Sigmoid colon (tissue), 7 donors: ENCODE data around the gene F8A3. TPM values are rescaled to one million over a fixed set of nuclear protein-coding genes. Genes with fewer than 3 reads are reported as not detected.

Experiments used
- DNase-seq: peaks from one replicate; pipeline ENCODE4 v3.0.0-alpha.2; 2019
- H3K27ac ChIP-seq, 4 donors: fragments of 200-600 bp; sonication (generic); one replicate each; pipeline ENCODE4 v1.5.1; 2016 to 2019; ENCODE audit warnings: mild to moderate bottlenecking in 1 of 4
- H3K27me3 ChIP-seq, 3 donors: fragments of 200-600 bp; sonication (generic); one replicate each; pipeline ENCODE4 v1.5.1; 2019; ENCODE audit warnings: mild to moderate bottlenecking in 1 of 3
- H3K36me3 ChIP-seq, 4 donors: fragments of 200-600 bp; sonication (generic); one replicate each; pipeline ENCODE4 v1.5.1; 2016 to 2019
- H3K4me1 ChIP-seq, 4 donors: fragments of 200-600 bp; sonication (generic); one replicate each; pipeline ENCODE4 v1.5.1; 2017 to 2019
- H3K4me3 ChIP-seq, 4 donors: fragments of 200-600 bp; sonication (generic); one replicate each; pipeline ENCODE4 v1.5.1; 2017 to 2019; ENCODE audit warnings: mild to moderate bottlenecking in 2 of 4, moderate library complexity in 1 of 4
- H3K9me3 ChIP-seq, 4 donors: fragments of 200-600 bp in 3 of 4; sonication (generic) in 3 of 4; one replicate each; pipeline versions ENCODE4 v1.5.1 to v1.6.1; 2013 to 2019
- CTCF ChIP-seq, 4 experiments: fragments of 450-650 bp in 3 of 4; fragments of 200-600 bp in 1 of 4; IDR thresholded peaks; one replicate each; pipeline ENCODE4 v1.5.1; 2016 to 2019; ENCODE audit warnings: antibody characterized with exemption in 4 of 4, mild to moderate bottlenecking in 3 of 4, moderate library complexity in 2 of 4
- EP300 ChIP-seq, 4 donors: sonication (generic); formaldehyde crosslinking; IDR thresholded peaks; one replicate each; pipeline ENCODE4 v1.6.1; 2017; ENCODE audit warnings: antibody characterized with exemption in 4 of 4
- POLR2A ChIP-seq, 2 donors: fragments of 450-650 bp; IDR thresholded peaks; one replicate each; pipeline ENCODE4 v1.6.1; 2016; ENCODE audit warnings: antibody characterized with exemption in 2 of 2, mild to moderate bottlenecking in 2 of 2, moderate library complexity in 2 of 2
- POLR2AphosphoS5 ChIP-seq, 4 donors: sonication (generic); formaldehyde crosslinking; IDR thresholded peaks; one replicate each; pipeline ENCODE4 v1.6.1; 2017; ENCODE audit warnings: antibody characterized with exemption in 4 of 4
- WGBS, 2 donors: extraction: QIAGEN DNeasy Blood & Tissue Kit; methylation state at CpG; one replicate each; pipeline ENCODE4 v1.1.7; 2013; 5-methylcytosine and 5-hydroxymethylcytosine counted together
- intact Hi-C: fragments of 100-400 bp; cut with DNase I; formaldehyde crosslinking; loops from one replicate; pipeline ENCODE4 v1.15.1; 2023
- polyA plus RNA-seq, 3 donors: library from polyadenylated mRNA; stranded (reverse); fragments of 200-250 nt; gene quantifications; one replicate each; pipeline ENCODE4 v1.2.3, GENCODE V29; 2013
- small RNA-seq, 3 donors: library from RNA; depleted of rRNA; stranded (forward); fragments of <200 nt; gene quantifications; one replicate each; pipeline ENCODE3, GENCODE V24; 2016
- total RNA-seq, 4 donors: library from RNA; depleted of rRNA; stranded (reverse); fragments of >200 nt; gene quantifications; one replicate each; pipeline ENCODE4 v1.1.0, GENCODE V29; 2016
- donor health status: healthy with polysubstance abuse.
- donor health status: Bipolar disorder and iron deficiency.
- donor health status: healthy.

F8A3 gene
- total and polyA plus RNA-seq, 7 donors = 2.4 to 23.5 (median 9.3) TPM; not detected in 1

- H3K36me3 ChIP-seq = no peaks in the 10 kb centered on the region
- intact Hi-C loops = no loop called here
- no peaks in the 10 kb centered on the region for H3K27me3 ChIP-seq
- no peaks in the 10 kb centered on the region for H3K4me1 ChIP-seq
- TF ChIP-seq EP300 (IDR thresholded peaks at IDR 0.05) (no peak), POLR2A (IDR thresholded peaks at IDR 0.05) (no peak), POLR2AphosphoS5 (IDR thresholded peaks at IDR 0.05) (no peak), CTCF (IDR thresholded peaks at IDR 0.05) (no peak)
- no peak overlapping the region for H3K4me3 ChIP-seq
- DNase-seq = no peak
- H3K9me3 ChIP-seq = peaks cover 0 to 2% (median 0%) of the 10 kb centered on the region in 4 donors
- no peak overlapping the region for H3K27ac ChIP-seq
These were observed 17.3 kb downstream of the F8A3 start for GRCh38 chrX:155441097-155441496.

GRCh38 chrX:155435744-155436112 is 22.7 kb downstream of the F8A3 start:
- Histone ChIP-seq H3K36me3 (no peaks in the 10 kb centered on the region), H3K4me3 (no peak overlapping the region), H3K4me1 (no peaks in the 10 kb centered on the region), H3K27ac (no peak overlapping the region), H3K9me3 (no peaks in the 10 kb centered on the region), H3K27me3 (no peaks in the 10 kb centered on the region)
- 90 to 93% methylated on average over 2 of the region's 2 CpGs for WGBS, 2 donors
- DNase-seq = no peak
- TF ChIP-seq POLR2A (IDR thresholded peaks at IDR 0.05) (no peak), CTCF (IDR thresholded peaks at IDR 0.05) (no peak)
- intact Hi-C loops = no loop called here

GRCh38 chrX:155434906-155435743 is 23.3 kb downstream of the F8A3 start:
- H3K27ac ChIP-seq = no peak overlapping the region
- no peaks in the 10 kb centered on the region for H3K9me3 ChIP-seq
- intact Hi-C loops = no loop called here
- TF ChIP-seq POLR2AphosphoS5 (IDR thresholded peaks at IDR 0.05) = no peak
- no peak for TF ChIP-seq EP300 (IDR thresholded peaks at IDR 0.05)
- TF ChIP-seq POLR2A (IDR thresholded peaks at IDR 0.05) = no peak
- no peak for TF ChIP-seq CTCF (IDR thresholded peaks at IDR 0.05)
- WGBS, 2 donors = 84 to 93% methylated on average over 9 of the region's 9 CpGs
- no peak overlapping the region for H3K4me3 ChIP-seq
- H3K27me3 ChIP-seq = no peaks in the 10 kb centered on the region
- H3K4me1 ChIP-seq = no peaks in the 10 kb centered on the region
- H3K36me3 ChIP-seq = no peaks in the 10 kb centered on the region
- no peak for DNase-seq

GRCh38 chrX:155417769-155418168 is 40.7 kb downstream of the F8A3 start:
- H3K4me3 ChIP-seq = no peak overlapping the region
- H3K36me3 ChIP-seq = no peaks in the 10 kb centered on the region
- intact Hi-C loops = no loop called here
- H3K27ac ChIP-seq = no peak overlapping the region
- WGBS, 2 donors = 91 to 97% methylated on average over 1 of the region's 1 CpG
- no peaks in the 10 kb centered on the region for H3K27me3 ChIP-seq
- no peak for DNase-seq
- no peaks in the 10 kb centered on the region for H3K9me3 ChIP-seq
- H3K4me1 ChIP-seq = no peaks in the 10 kb centered on the region
- TF ChIP-seq POLR2AphosphoS5 (IDR thresholded peaks at IDR 0.05) = no peak
- TF ChIP-seq CTCF (IDR thresholded peaks at IDR 0.05) = no peak
- no peak for TF ChIP-seq POLR2A (IDR thresholded peaks at IDR 0.05)
- no peak for TF ChIP-seq EP300 (IDR thresholded peaks at IDR 0.05)

Small RNA genes lying within 50 kb of the gene (small RNA-seq; reads per million reads assigned to genes)
- 0 reads per million in 3 donors for gene MIR1184-3

Other genes starting within 250 kb of the F8A3 start
- gene VBP1, start 242.2 kb downstream of the F8A3 start, total RNA-seq = 10 to 100 TPM; 28.8 to 55.6 (median 49.2) TPM
- gene VBP1, start 242.2 kb downstream of the F8A3 start, polyA plus RNA-seq = 10 to 100 TPM; 35.0 to 60.1 (median 38.4) TPM
- gene RAB39B, start 194.1 kb downstream of the F8A3 start, total RNA-seq = under 1 TPM; 0.28 to 0.71 (median 0.60) TPM
- gene RAB39B, start 194.1 kb downstream of the F8A3 start, polyA plus RNA-seq = 1 to 10 TPM in 1 of 3 donors, not detected in 2; 2.0 TPM
- gene CLIC2, start 124.0 kb downstream of the F8A3 start, total RNA-seq = 10 to 100 TPM in 3 of 4 donors, 1 to 10 TPM in 1; 7.5 to 28.2 (median 20.4) TPM
- gene CLIC2, start 124.0 kb downstream of the F8A3 start, polyA plus RNA-seq = 10 to 100 TPM in 1 of 3 donors, 1 to 10 TPM in 2; 5.1 to 16.8 (median 9.0) TPM
- 1 to 10 TPM in 2 of 4 donors, not detected in 2; 3.9 to 6.4 TPM for gene F8A2, start 76.5 kb downstream of the F8A3 start, total RNA-seq
- not detected for gene F8A2, start 76.5 kb downstream of the F8A3 start, polyA plus RNA-seq
- gene SPRY3, start 154.0 kb upstream of the F8A3 start, total RNA-seq = 1 to 10 TPM in 3 of 4 donors, under 1 TPM in 1; 0.99 to 1.9 (median 1.5) TPM
- under 1 TPM; 0.46 to 0.60 (median 0.52) TPM for gene SPRY3, start 154.0 kb upstream of the F8A3 start, polyA plus RNA-seq
- gene TMLHE, start 154.3 kb upstream of the F8A3 start, total RNA-seq = 10 to 100 TPM; 16.3 to 34.8 (median 25.8) TPM
- 10 to 100 TPM; 11.0 to 19.4 (median 14.4) TPM for gene TMLHE, start 154.3 kb upstream of the F8A3 start, polyA plus RNA-seq